Right atrium auricular region (tissue), 2 donors: Measurements from ENCODE around the gene MTPN. TPM values are rescaled to one million over a fixed set of nuclear protein-coding genes. Genes with fewer than 3 reads are reported as not detected.

Experiments
- DNase-seq: peaks from one replicate; pipeline ENCODE4 v3.0.0-alpha.2; 2019; ENCODE audit warnings: low spot score
- H3K27ac ChIP-seq, 2 donors: fragments of 200-600 bp; sonication (generic); 1 replicate in 1 of 2; 2 replicates in 1 of 2; pipeline ENCODE4 v1.5.1; 2016 to 2019
- H3K27me3 ChIP-seq, 2 donors: fragments of 200-600 bp; sonication (generic); one replicate each; pipeline versions ENCODE4 v1.5.1 to v1.6.0; 2017 to 2019
- H3K36me3 ChIP-seq: fragments of 200-600 bp; sonication (generic); one replicate; pipeline ENCODE4 v1.5.1; 2016
- H3K4me1 ChIP-seq, 2 donors: fragments of 200-600 bp; sonication (generic); one replicate each; pipeline versions ENCODE4 v1.5.1 to v1.6.0; 2017 to 2019
- H3K4me3 ChIP-seq, 2 donors: fragments of 200-600 bp; sonication (generic); 1 replicate in 1 of 2; 2 replicates in 1 of 2; pipeline ENCODE4 v1.5.1; 2017 to 2019; ENCODE audit warnings: mild to moderate bottlenecking in 1 of 2, moderate library complexity in 1 of 2
- H3K9me3 ChIP-seq, 2 donors: fragments of 200-600 bp; sonication (generic); one replicate each; pipeline ENCODE4 v1.5.1; 2019
- CTCF ChIP-seq, 2 donors: fragments of 200-600 bp; sonication (generic); IDR thresholded peaks; one replicate each; pipeline ENCODE4 v1.5.1; 2019; ENCODE audit warnings: antibody characterized with exemption in 2 of 2
- total RNA-seq, 2 donors: library from RNA; depleted of rRNA; stranded (reverse); fragments of >200 nt; gene quantifications; one replicate each; pipeline ENCODE4 v1.1.0, GENCODE V29; 2016

MTPN gene
- total RNA-seq, 2 donors from 2014 or later, result 91.9 to 103 TPM

DNA sequence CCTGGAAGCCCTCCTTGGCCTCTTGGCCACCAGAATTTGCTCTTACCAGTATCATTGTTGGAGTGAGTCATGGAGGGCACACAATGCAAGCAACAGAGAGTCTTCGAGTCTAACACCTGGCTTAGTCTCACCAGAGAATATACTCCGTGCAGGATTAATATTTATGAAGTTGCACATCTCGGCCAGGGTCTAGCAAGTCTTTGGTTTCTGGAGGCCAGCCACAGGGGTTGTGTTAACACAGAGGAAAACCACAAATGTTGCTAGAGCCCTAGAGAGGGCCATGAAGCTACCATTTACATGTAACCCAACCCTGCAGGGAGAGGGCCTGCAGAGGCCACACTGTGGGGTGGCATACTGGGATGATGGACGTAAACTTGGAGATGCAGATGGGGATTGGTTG lies 71.8 kb downstream of the MTPN start:
- no peak for TF ChIP-seq CTCF (IDR thresholded peaks at IDR 0.05)
- no peak overlapping the region for H3K27ac ChIP-seq
- H3K27me3 ChIP-seq, result no peaks in the 10 kb centered on the region
- no peak overlapping the region for H3K4me3 ChIP-seq
- DNase-seq, result no peak
- H3K4me1 ChIP-seq, result no peaks in the 10 kb centered on the region
- H3K9me3 ChIP-seq, result no peaks in the 10 kb centered on the region
- H3K36me3 ChIP-seq, result no peaks in the 10 kb centered on the region

DNA sequence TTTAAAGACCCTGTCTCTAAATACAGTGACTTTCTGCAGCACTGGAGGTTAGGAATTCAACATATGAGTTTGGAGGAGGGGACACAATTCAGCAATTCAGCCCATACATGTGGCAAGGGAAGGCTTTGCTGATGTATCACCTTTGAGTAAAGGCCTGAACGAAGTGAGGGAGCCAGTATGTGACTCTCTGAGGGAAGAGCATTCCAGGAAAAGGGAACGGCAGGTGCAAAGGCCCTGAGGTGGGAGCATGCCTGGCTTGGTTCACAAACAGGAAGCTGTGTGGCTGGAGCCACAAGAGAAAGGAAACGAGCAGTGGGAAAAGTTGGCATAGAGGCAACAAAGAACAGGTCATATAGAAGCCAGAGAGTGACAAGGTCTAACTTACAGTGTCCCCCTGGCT lies 72.9 kb downstream of the MTPN start:
- no peak for DNase-seq
- no peaks in the 10 kb centered on the region for H3K4me1 ChIP-seq
- no peak for TF ChIP-seq CTCF (IDR thresholded peaks at IDR 0.05)

GRCh38 chr7:135901585-135902540 lies 75.3 kb downstream of the MTPN start:
- no peak overlapping the region for H3K4me3 ChIP-seq
- DNase-seq, result no peak
- no peaks in the 10 kb centered on the region for H3K27me3 ChIP-seq
- TF ChIP-seq CTCF (IDR thresholded peaks at IDR 0.05), result no peak
- H3K4me1 ChIP-seq, result no peaks in the 10 kb centered on the region
- H3K36me3 ChIP-seq, result no peaks in the 10 kb centered on the region
- H3K9me3 ChIP-seq, result no peaks in the 10 kb centered on the region
- H3K27ac ChIP-seq, result no peak overlapping the region

More for the DNA sequence above, 72.9 kb downstream of the MTPN start:
- Histone ChIP-seq H3K36me3 (no peaks in the 10 kb centered on the region), H3K9me3 (no peaks in the 10 kb centered on the region), H3K27me3 (no peaks in the 10 kb centered on the region), H3K4me3 (no peak overlapping the region), H3K27ac (no peak overlapping the region)

DNA sequence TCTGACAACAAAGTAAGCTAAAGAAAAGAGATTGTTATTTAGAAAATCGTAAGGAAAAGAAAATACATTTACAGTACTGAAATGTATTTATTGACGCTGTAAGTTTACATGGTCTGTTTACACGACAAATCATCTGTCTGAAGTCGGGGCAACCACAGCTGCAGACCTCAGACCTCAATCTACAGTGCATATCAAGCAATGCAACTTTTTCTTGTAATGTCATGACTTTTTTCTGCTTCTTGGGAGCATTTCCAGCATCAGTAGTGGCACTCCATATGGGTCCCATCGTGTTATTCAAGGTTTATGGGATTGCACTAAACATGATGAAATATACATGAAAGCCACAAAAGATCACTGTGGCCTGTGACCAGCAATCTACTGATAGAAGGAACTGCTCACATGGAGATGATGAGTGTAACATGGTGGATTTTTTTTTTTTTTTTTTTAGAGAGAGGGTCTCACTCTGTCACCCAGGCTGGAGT lies 77.1 kb downstream of the MTPN start:
- Histone ChIP-seq H3K4me3 (no peak overlapping the region), H3K27me3 (no peaks in the 10 kb centered on the region), H3K27ac (no peak overlapping the region), H3K9me3 (no peaks in the 10 kb centered on the region), H3K36me3 (no peaks in the 10 kb centered on the region), H3K4me1 (no peaks in the 10 kb centered on the region)
- no peak for TF ChIP-seq CTCF (IDR thresholded peaks at IDR 0.05)
- DNase-seq, result no peak

- H3K4me1 ChIP-seq, result no peaks in the 10 kb centered on the region
- H3K27me3 ChIP-seq, result no peaks in the 10 kb centered on the region
- no peak overlapping the region for H3K27ac ChIP-seq
- DNase-seq, result no peak
- TF ChIP-seq CTCF (IDR thresholded peaks at IDR 0.05), result no peak
- H3K36me3 ChIP-seq, result no peaks in the 10 kb centered on the region
- H3K4me3 ChIP-seq, result no peak overlapping the region
- H3K9me3 ChIP-seq, result no peaks in the 10 kb centered on the region
These were observed 77.6 kb downstream of the MTPN start for GRCh38 chr7:135899458-135900064.
